Neural progenitor cell (in vitro differentiated cells): ENCODE data around the gene FHDC1.

Source experiments
- EZH2 ChIP-seq: fragments of 200-600 bp; sonication (generic); IDR thresholded peaks from 2 replicates; pipeline ENCODE4 v1.6.1; 2017; ENCODE audit warnings: antibody characterized with exemption, mild to moderate bottlenecking, moderate library complexity
- TF ChIP-seq, protein P1 (sequence below): fragments of 200-600 bp; sonication (generic); IDR thresholded peaks from 2 replicates; pipeline ENCODE4 v1.5.1; 2017; ENCODE audit warnings: antibody characterized with exemption, mild to moderate bottlenecking

DNA sequence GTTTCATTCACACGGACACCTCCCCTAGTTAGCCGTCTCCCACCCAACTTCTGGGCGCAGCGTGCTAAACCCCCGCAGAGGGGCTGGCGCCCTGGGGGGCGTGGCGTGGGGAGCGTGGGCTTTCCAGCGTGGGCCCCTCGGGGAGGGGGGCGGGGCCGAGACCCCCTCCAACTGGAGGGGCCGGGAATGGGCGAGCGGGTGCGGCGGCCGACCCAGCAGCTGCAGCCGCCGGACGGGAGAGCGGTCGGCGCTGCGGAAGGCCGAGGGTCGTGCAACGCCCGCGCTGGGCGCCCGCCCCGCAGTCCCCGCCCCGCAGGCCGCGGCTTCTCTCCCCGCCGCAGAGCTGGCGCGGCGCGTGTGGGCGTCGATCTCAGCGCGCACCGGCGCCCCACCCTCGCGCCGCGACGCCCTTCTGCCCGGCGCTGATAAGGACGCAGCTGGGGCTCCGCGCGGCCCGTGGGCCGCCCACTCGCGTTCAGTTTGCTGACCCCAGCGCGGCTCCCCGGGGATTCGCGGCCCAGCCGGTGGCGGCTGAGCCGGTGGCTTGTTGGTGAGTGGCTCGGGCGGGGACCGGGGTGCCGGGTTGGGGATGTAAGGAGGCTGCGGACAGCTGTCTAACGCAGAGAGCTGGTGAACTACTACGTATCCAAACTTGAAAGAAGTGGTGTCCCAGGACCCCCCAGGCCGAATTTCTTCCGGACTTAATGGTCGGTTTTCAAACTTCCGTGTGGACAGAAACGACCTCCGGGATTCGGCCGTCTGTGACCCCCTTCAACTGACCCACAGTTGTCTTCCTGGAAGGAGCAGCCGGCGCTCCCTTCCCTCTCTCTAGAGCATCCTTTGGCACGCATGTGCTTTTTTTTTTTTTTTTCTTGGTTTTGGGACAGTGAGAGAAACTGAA lies 1.5 kb downstream of the FHDC1 start:
- TF ChIP-seq, protein P1, sequence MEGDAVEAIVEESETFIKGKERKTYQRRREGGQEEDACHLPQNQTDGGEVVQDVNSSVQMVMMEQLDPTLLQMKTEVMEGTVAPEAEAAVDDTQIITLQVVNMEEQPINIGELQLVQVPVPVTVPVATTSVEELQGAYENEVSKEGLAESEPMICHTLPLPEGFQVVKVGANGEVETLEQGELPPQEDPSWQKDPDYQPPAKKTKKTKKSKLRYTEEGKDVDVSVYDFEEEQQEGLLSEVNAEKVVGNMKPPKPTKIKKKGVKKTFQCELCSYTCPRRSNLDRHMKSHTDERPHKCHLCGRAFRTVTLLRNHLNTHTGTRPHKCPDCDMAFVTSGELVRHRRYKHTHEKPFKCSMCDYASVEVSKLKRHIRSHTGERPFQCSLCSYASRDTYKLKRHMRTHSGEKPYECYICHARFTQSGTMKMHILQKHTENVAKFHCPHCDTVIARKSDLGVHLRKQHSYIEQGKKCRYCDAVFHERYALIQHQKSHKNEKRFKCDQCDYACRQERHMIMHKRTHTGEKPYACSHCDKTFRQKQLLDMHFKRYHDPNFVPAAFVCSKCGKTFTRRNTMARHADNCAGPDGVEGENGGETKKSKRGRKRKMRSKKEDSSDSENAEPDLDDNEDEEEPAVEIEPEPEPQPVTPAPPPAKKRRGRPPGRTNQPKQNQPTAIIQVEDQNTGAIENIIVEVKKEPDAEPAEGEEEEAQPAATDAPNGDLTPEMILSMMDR, result no peak
- no peak for TF ChIP-seq EZH2
